ENCODE results near the gene VSIG4.

The VSIG4 gene

GRCh38 chrX:66023385-66024091 is 16.3 kb downstream of the VSIG4 start:
- DNase-seq: no peak

GRCh38 chrX:66022632-66023384 is 17.1 kb downstream of the VSIG4 start:
- DNase-seq: no peak

- no peak for DNase-seq
Measured at GRCh38 chrX:66021765-66022631, 17.9 kb downstream of the VSIG4 start.

- no peak for DNase-seq
Measured at GRCh38 chrX:66021401-66021764, 18.5 kb downstream of the VSIG4 start.

GRCh38 chrX:66020631-66021334 is 19.1 kb downstream of the VSIG4 start:
- DNase-seq: no peak

GRCh38 chrX:66019974-66020373 is 19.9 kb downstream of the VSIG4 start:
- no peak for DNase-seq

GRCh38 chrX:66019310-66019652 is 20.6 kb downstream of the VSIG4 start:
- DNase-seq: no peak

- no peak for DNase-seq
Measured at GRCh38 chrX:66018585-66019309, 21.1 kb downstream of the VSIG4 start.

GRCh38 chrX:66017659-66018170 is 22.2 kb downstream of the VSIG4 start:
- DNase-seq: no peak

- no peak for DNase-seq
Measured at GRCh38 chrX:66016905-66017658, 22.8 kb downstream of the VSIG4 start.

- DNase-seq: no peak
Measured at GRCh38 chrX:66015900-66016689, 23.8 kb downstream of the VSIG4 start.

GRCh38 chrX:66015152-66015831 is 24.6 kb downstream of the VSIG4 start:
- no peak for DNase-seq

- no peak for DNase-seq
Measured at GRCh38 chrX:66014556-66014955, 25.3 kb downstream of the VSIG4 start.

GRCh38 chrX:66014084-66014483 is 25.8 kb downstream of the VSIG4 start:
- no peak for DNase-seq

GRCh38 chrX:66013194-66013816 is 26.6 kb downstream of the VSIG4 start:
- no peak for DNase-seq

- no peak for DNase-seq
Measured at GRCh38 chrX:66012094-66012534, 27.8 kb downstream of the VSIG4 start.

GRCh38 chrX:66009231-66009845 is 30.5 kb downstream of the VSIG4 start:
- DNase-seq: no peak

- no peak for DNase-seq
Measured at GRCh38 chrX:66008328-66008970, 31.4 kb downstream of the VSIG4 start.

Measured in activated CD4-positive, alpha-beta T cell treated with anti-CD3 and anti-CD28 coated beads for 1 hour (primary cell).